Subcutaneous adipose tissue (tissue), 4 donors: ENCODE measurements around the gene WDPCP. TPM values are rescaled to one million over a fixed set of nuclear protein-coding genes. Genes with fewer than 3 reads are reported as not detected.

Source experiments
- CTCF ChIP-seq: fragments of 450-650 bp; IDR thresholded peaks from one replicate; pipeline ENCODE4 v1.5.1; 2016; ENCODE audit warnings: low read depth, mild to moderate bottlenecking, control low read depth, antibody characterized with exemption, moderate library complexity
- total RNA-seq, 4 donors: library from RNA; depleted of rRNA; stranded (reverse); fragments of >200 nt; gene quantifications; one replicate each; pipeline ENCODE4 v1.1.0, GENCODE V29; 2016

The WDPCP gene
- total RNA-seq, 4 donors from 2014 or later, result 19.5 to 29.5 (median 22.9) TPM

DNA sequence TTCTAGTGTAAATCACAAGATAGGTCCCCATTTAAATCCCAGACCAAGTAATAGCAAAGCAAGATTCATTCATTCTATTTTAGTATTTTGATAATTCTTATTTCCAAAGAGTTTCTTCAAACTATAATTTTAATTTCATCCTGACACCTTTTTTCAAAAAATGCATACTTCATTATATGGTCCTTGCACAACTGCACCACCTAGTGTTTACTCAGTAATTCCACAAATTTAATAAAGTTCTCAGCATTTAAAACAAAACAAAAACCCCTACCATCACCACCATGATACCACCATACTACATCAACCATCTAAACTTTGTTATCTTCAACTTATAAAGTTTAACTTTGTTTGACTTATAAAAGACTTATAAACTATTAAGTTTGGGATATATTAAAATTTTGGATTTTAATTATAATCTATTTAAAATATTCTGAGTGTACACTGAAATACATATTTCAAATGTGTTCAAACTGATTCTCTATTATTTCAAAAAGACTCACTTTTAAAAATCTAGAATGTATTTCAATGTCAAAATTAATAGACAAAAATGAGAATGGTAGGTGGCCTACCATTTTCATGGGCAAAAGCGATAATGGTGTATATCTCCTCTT is 44.2 kb downstream of the WDPCP start:
- TF ChIP-seq CTCF, result no peak

- no peak for TF ChIP-seq CTCF
These were observed 48.7 kb downstream of the WDPCP start for GRCh38 chr2:63539416-63540162.

DNA sequence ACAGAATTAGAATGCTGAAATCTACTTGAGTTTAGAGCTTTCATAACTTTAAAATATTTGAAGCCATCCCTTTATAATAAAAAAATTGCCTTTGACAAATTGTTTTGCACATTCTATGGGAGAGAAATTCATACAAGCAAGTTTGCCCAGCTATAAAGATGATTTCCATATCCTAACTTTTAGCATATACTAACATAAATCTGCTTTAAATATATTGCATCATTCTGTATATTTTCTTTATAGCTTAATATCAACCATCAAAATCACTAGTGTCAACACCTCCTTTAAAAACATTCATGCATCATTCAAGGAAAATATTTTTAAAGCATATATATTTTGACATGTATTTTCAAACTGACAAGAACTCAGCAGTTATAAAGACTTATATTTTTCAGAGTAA is 49.9 kb downstream of the WDPCP start:
- TF ChIP-seq CTCF, result no peak

GRCh38 chr2:63537306-63537705 is 51.0 kb downstream of the WDPCP start:
- TF ChIP-seq CTCF, result no peak

DNA sequence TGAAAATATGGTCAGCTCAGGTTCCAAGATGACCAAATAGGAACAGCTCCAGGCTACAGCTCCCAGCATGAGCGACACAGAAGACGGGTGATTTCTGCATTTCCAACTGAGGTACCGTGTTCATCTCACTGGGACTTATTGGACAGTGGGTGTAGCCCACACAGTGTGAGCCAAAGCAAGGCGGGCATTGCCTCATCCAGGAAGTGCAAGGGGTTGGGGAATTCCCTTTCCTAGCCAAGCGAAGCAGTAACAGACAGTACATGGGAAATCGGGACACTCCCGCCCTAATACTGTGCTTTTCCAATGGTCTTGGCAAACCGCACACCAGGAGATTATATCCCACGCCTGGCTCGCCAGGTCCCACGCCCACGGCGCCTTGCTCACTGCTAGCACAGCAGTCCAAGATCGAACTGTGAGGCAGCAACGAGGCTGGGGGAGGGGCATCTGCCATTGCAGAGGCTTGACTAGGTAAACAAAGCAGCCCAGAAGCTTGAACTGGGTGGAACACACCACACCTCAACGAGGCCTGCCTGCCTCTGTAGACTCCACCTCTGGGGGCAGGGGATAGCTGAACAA is 57.5 kb downstream of the WDPCP start:
- TF ChIP-seq CTCF, result no peak

GRCh38 chr2:63525905-63526304 is 62.4 kb downstream of the WDPCP start:
- TF ChIP-seq CTCF, result no peak

DNA sequence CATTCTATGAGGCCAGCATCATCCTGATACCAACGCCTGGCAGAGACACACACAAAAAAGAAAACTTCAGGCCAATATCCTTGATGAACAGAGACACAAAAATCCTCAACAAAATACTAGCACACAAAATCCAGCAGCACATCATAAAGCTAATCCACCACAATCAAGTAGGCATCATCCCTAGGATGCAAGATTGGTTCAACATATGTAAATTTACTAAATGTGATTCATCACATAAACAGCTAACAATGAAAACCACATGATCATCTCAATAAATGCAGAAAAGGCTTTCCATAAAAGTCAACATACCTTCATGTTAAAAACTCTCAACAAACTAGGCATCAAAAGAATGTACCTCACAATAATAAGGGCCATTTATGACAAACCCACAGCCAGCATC is 65.3 kb downstream of the WDPCP start:
- no peak for TF ChIP-seq CTCF
